Activated CD8-positive, alpha-beta memory T cell treated with anti-CD3 and anti-CD28 coated beads, Interleukin-2, amount 50 U/mL, for 48 hours (primary cell): ENCODE measurements around the gene ERC1.
A peak's percentile ranks its signal among the peaks of the same experiment; 100 is the strongest.

ENCODE experiments used
- DNase-seq: peaks from one replicate; pipeline ENCODE4 v3.0.0-alpha.2; 2020

Gene ERC1

GRCh38 chr12:990661-991349 is at the start of gene ERC1:
Gene ERC1 (plus strand): TSS chr12:991223. CDS start chr12:1027904, 36,681 bp downstream.
- DNase-seq = peak; percentile 93

DNA sequence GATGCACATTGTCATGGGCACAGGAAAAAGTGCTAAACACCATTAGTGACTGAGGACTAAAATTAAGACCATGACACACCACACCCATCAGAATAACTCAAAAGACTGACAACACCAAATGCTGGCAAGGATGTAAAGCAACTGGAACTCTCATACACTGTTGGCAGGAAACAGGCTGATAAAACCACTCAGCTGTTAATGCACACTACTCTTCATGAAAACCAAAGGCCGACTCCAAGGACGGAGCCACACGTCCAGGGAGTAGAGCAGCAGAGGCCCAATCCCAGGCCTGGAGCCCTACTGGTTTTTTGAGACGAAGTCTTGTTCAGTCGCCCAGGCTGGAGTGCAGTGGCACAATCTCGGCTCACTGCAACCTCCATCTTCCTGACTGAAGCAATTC is 48.0 kb upstream of the ERC1 start:
- DNase-seq = no peak

GRCh38 chr12:944211-944610 is 46.8 kb upstream of the ERC1 start:
- no peak for DNase-seq

- no peak for DNase-seq
These were observed 44.8 kb upstream of the ERC1 start for GRCh38 chr12:946212-946611.

DNA sequence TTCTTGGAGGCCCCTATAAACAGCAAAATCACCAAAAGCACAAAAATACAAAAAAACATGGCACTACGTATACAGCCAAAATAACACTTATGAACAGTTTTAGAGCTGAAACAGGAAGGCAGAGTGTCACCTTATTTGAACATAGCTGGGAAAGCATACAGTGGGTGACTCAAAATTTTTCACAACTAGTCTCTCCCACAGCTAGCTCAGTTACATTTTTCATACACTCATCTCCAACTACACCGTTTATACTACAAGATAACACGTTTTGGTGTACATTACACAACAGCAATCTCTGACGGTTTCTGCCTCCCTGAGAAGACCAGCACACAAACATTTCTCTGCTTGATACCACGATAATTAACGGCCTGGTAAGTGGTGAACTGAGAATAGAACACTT is 44.4 kb upstream of the ERC1 start:
- no peak for DNase-seq

- DNase-seq = no peak
These were observed 42.8 kb upstream of the ERC1 start for GRCh38 chr12:948238-948637.

GRCh38 chr12:949453-950191 is 41.4 kb upstream of the ERC1 start, which contains the start of gene RAD52:
Gene RAD52 (minus strand): TSS chr12:949694. CDS start chr12:933058, 16,636 bp downstream.
- peak; percentile 100 for DNase-seq

GRCh38 chr12:951176-951575 is 39.8 kb upstream of the ERC1 start:
- no peak for DNase-seq

- DNase-seq = no peak
These were observed 37.2 kb upstream of the ERC1 start for GRCh38 chr12:953776-954175.

GRCh38 chr12:954741-955140 is 36.3 kb upstream of the ERC1 start:
- DNase-seq = no peak

DNA sequence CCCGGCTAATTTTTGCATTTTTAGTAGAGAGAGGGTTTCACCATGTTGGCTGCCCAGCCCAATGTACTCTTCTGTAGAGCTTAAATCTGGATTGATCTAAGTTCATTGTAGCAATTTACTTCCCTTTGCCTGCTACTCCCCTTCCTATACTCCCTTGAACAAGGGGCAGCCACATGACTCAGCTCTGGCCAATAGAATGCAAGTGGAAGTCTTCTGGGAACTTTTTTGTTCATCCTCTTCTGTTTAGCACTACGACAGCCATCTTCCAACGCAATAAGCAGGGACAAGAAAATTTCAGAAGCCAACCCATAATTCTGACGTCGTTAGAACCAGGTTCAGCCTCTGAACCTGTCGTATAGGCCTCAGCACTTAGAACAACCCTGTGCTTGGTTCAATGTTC is 35.1 kb upstream of the ERC1 start:
- no peak for DNase-seq

- DNase-seq = no peak
These were observed 32.4 kb upstream of the ERC1 start for GRCh38 chr12:958588-959123.

DNA sequence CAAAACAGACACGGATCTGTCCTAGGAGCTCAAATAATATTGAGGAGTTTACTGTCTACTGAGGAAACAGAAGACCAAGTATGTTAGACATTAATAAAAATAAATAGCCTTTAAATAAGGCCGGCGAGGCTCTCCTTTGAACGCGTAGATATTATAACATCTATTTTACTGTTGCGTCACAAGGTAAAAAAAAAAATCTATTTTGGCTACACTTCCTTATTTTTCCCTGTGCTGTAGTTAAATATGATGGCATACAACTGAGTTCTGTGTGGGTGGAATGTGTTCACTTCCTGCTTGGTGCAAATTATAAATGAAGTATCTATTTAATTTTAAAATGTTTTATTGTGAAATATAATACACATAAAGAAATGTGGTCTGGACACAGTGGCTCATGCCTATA is 24.3 kb upstream of the ERC1 start:
- no peak for DNase-seq

- DNase-seq = no peak
These were observed 23.4 kb upstream of the ERC1 start for GRCh38 chr12:967641-968040.

GRCh38 chr12:968545-968944 is 22.5 kb upstream of the ERC1 start:
- no peak for DNase-seq

GRCh38 chr12:969821-970220 is 21.2 kb upstream of the ERC1 start:
- DNase-seq = no peak

GRCh38 chr12:971991-972390 is 19.0 kb upstream of the ERC1 start:
- no peak for DNase-seq

GRCh38 chr12:974271-974862 is 16.7 kb upstream of the ERC1 start:
- no peak for DNase-seq

DNA sequence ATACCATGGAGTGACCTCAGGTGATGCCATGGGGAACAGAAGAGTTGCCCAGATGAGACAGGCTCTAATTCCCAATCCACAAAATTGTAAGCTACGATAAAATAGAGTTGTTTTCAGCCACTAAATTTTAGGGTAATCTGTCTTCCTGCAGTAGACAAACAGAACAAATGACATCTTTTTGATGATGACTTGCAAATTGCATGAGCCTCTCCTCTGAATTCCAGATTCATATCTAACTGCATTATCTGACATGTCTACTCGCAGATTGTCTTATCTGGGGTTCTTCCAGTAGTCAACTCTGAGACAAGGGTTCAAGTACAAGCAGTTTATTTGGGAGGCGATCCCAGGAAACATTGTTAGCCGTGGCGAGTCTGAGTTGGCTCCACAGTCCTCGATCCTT is 14.4 kb upstream of the ERC1 start:
- no peak for DNase-seq

- no peak for DNase-seq
These were observed 13.9 kb upstream of the ERC1 start for GRCh38 chr12:977156-977555.

- no peak for DNase-seq
These were observed 11.7 kb upstream of the ERC1 start for GRCh38 chr12:979349-979748.

DNA sequence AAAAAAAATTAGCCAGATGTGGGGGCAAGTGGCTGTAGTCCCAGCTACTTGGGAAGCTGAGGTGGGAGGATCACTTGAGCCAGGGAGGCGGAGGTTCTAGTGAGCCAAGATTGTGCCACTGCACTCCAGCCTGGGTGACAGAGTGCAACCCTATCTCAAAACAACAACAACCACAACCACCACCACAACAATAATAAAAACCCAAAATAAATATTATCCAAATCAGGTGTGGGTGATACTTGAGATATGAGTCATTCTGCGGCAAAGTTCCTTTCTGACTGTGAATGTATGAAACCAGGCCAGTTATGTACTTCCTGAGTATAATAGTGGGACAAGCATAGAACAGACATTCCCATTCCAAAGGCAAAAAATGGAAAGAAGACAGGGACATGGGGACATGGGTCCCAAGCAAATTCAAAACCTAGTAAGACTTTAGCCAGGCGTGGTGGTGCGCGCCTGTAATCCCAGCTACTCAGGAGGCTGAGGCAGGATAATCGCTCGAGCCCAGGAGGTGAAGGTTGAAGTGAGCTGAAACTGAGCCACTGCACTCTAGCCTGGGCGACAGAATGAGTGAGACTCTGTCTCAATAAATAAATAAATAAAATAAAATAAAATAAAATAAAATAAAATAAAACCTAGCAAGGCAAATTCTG is 9.7 kb upstream of the ERC1 start:
- no peak for DNase-seq

GRCh38 chr12:981961-982360 is 9.1 kb upstream of the ERC1 start:
- DNase-seq = no peak
